Activated naive CD8-positive, alpha-beta T cell treated with anti-CD3 and anti-CD28 coated beads, Interleukin-2, amount 10 ng/mL, durations not matched to agents 7 days and 5 days (primary cell): Measurements from ENCODE around the gene TFDP1. TPM values are rescaled to one million over a fixed set of nuclear protein-coding genes. Genes with fewer than 3 reads are reported as not detected.
"Not testable (repeated sequence)": the region's sequence is repeated elsewhere in the genome, so short reads cannot be mapped to it uniquely, and the experiment has no call there.

Experiments
- ATAC-seq: fragments of 150-1000 bp; cut with Tn5 transposase; one replicate; pipeline ENCODE4 v1.10.0; 2021; ENCODE audit warnings: low read depth, moderate library complexity
- POLR2A ChIA-PET: fragments of 350-600 bp; sonication (Branson Sonifier 250); formaldehyde crosslinking; loops from one replicate; lab custom pipeline; 2021; ENCODE audit warnings: antibody characterized with exemption; lab: Charles Lee
- DNase-seq: peaks from one replicate; pipeline ENCODE4 v3.0.0; 2021
- H3K27ac Mint-ChIP-seq: one replicate; pipeline ENCODE4 v1.8.0; 2022; ENCODE audit warnings: mild to moderate bottlenecking, mixed read lengths
- H3K27me3 Mint-ChIP-seq: one replicate; pipeline ENCODE4 v1.8.0; 2022; ENCODE audit warnings: mild to moderate bottlenecking, moderate library complexity, mixed read lengths
- H3K36me3 Mint-ChIP-seq: one replicate; pipeline ENCODE4 v1.8.0; 2021; ENCODE audit warnings: mild to moderate bottlenecking, mixed read lengths
- H3K4me1 Mint-ChIP-seq: one replicate; pipeline ENCODE4 v1.8.0; 2021; ENCODE audit warnings: mixed read lengths
- H3K4me3 Mint-ChIP-seq: one replicate; pipeline ENCODE4 v1.8.0; 2022; ENCODE audit warnings: mild to moderate bottlenecking, moderate library complexity, mixed read lengths
- H3K9me3 Mint-ChIP-seq: one replicate; pipeline ENCODE4 v1.8.0; 2021; ENCODE audit warnings: mixed read lengths
- total RNA-seq, 2 experiments: library from RNA; stranded (reverse); gene quantifications; one replicate each; pipeline ENCODE4 v1.2.3, GENCODE V29; 2021

Gene TFDP1
- total RNA-seq, 2 experiments from 2014 or later = 103 to 117 TPM

- H3K4me1 Mint-ChIP-seq = no peaks in the 10 kb centered on the region
- no peak for ATAC-seq
- H3K27me3 Mint-ChIP-seq = no peaks in the 10 kb centered on the region
- peaks cover 23% of the 10 kb centered on the region for H3K36me3 Mint-ChIP-seq
- no peak overlapping the region for H3K4me3 Mint-ChIP-seq
- no peak for DNase-seq
- no peaks in the 10 kb centered on the region for H3K9me3 Mint-ChIP-seq
- H3K27ac Mint-ChIP-seq = no peak overlapping the region
- POLR2A ChIA-PET = no interaction called here
Observed at GRCh38 chr13:113624235-113624587, 39.7 kb downstream of the TFDP1 start.

- H3K36me3 Mint-ChIP-seq = peaks cover 23% of the 10 kb centered on the region
Observed at GRCh38 chr13:113624640-113625304, 40.2 kb downstream of the TFDP1 start.

GRCh38 chr13:113625965-113626721 lies 41.6 kb downstream of the TFDP1 start:
- ATAC-seq (no peak), DNase-seq (no peak)
- no peak overlapping the region for H3K4me3 Mint-ChIP-seq
- H3K9me3 Mint-ChIP-seq = no peaks in the 10 kb centered on the region
- POLR2A ChIA-PET = no interaction called here
- H3K36me3 Mint-ChIP-seq = peaks cover 23% of the 10 kb centered on the region
- H3K27me3 Mint-ChIP-seq = no peaks in the 10 kb centered on the region
- no peaks in the 10 kb centered on the region for H3K4me1 Mint-ChIP-seq
- H3K27ac Mint-ChIP-seq = no peak overlapping the region

More at GRCh38 chr13:113624640-113625304, 40.2 kb downstream of the TFDP1 start:
- H3K27ac Mint-ChIP-seq, POLR2A ChIA-PET, H3K27me3 Mint-ChIP-seq, H3K9me3 Mint-ChIP-seq, DNase-seq, H3K4me3 Mint-ChIP-seq, H3K4me1 Mint-ChIP-seq, ATAC-seq: not testable (repeated sequence)

- DNase-seq (no peak), ATAC-seq (no peak)
- Mint-ChIP-seq H3K27ac (no peak overlapping the region), H3K27me3 (no peaks in the 10 kb centered on the region), H3K36me3 (peaks cover 25% of the 10 kb centered on the region), H3K4me3 (no peak overlapping the region), H3K9me3 (no peaks in the 10 kb centered on the region), H3K4me1 (no peaks in the 10 kb centered on the region)
- POLR2A ChIA-PET = no interaction called here
Observed at GRCh38 chr13:113627136-113627535, 42.6 kb downstream of the TFDP1 start.

- Mint-ChIP-seq H3K36me3 (peaks cover 20% of the 10 kb centered on the region), H3K4me3 (no peak overlapping the region), H3K27me3 (no peaks in the 10 kb centered on the region), H3K27ac (no peak overlapping the region), H3K9me3 (no peaks in the 10 kb centered on the region), H3K4me1 (no peaks in the 10 kb centered on the region)
- POLR2A ChIA-PET = no interaction called here
- no peak for DNase-seq
- ATAC-seq = no peak
Observed at GRCh38 chr13:113628291-113629270, 44.0 kb downstream of the TFDP1 start.

- no peak overlapping the region for H3K27ac Mint-ChIP-seq
- no peaks in the 10 kb centered on the region for H3K9me3 Mint-ChIP-seq
- peaks cover 6% of the 10 kb centered on the region for H3K4me1 Mint-ChIP-seq
- no peaks in the 10 kb centered on the region for H3K27me3 Mint-ChIP-seq
- H3K4me3 Mint-ChIP-seq = no peak overlapping the region
- ATAC-seq (no peak), DNase-seq (no peak)
- H3K36me3 Mint-ChIP-seq = peaks cover 20% of the 10 kb centered on the region
- POLR2A ChIA-PET = no interaction called here
Observed at GRCh38 chr13:113629866-113630265, 45.3 kb downstream of the TFDP1 start.

GRCh38 chr13:113630296-113630695 lies 45.7 kb downstream of the TFDP1 start:
- ATAC-seq = no peak
- no peaks in the 10 kb centered on the region for H3K27me3 Mint-ChIP-seq
- DNase-seq = no peak
- H3K4me1 Mint-ChIP-seq = peaks cover 6% of the 10 kb centered on the region
- H3K9me3 Mint-ChIP-seq = no peaks in the 10 kb centered on the region
- H3K27ac Mint-ChIP-seq = no peak overlapping the region
- POLR2A ChIA-PET = no interaction called here
- no peak overlapping the region for H3K4me3 Mint-ChIP-seq
- H3K36me3 Mint-ChIP-seq = peaks cover 20% of the 10 kb centered on the region

GRCh38 chr13:113630804-113631203 lies 46.3 kb downstream of the TFDP1 start:
- ATAC-seq = no peak
- POLR2A ChIA-PET = no interaction called here
- H3K4me1 Mint-ChIP-seq = peaks cover 6% of the 10 kb centered on the region
- DNase-seq = no peak
- H3K36me3 Mint-ChIP-seq = peaks cover 20% of the 10 kb centered on the region
- no peaks in the 10 kb centered on the region for H3K27me3 Mint-ChIP-seq
- H3K27ac Mint-ChIP-seq = no peak overlapping the region
- H3K9me3 Mint-ChIP-seq = no peaks in the 10 kb centered on the region
- no peak overlapping the region for H3K4me3 Mint-ChIP-seq

GRCh38 chr13:113631341-113632095 lies 47.0 kb downstream of the TFDP1 start:
- POLR2A ChIA-PET = no interaction called here
- Mint-ChIP-seq H3K4me3 (no peak overlapping the region), H3K9me3 (no peaks in the 10 kb centered on the region), H3K4me1 (peaks cover 6% of the 10 kb centered on the region), H3K27me3 (no peaks in the 10 kb centered on the region), H3K27ac (peak overlapping the region; percentile 60), H3K36me3 (peaks cover 21% of the 10 kb centered on the region)
- DNase-seq = no peak
- ATAC-seq = no peak

- H3K9me3 Mint-ChIP-seq = no peaks in the 10 kb centered on the region
- POLR2A ChIA-PET = no interaction called here
- no peak overlapping the region for H3K4me3 Mint-ChIP-seq
- H3K36me3 Mint-ChIP-seq = peaks cover 24% of the 10 kb centered on the region
- ATAC-seq = no peak
- no peak overlapping the region for H3K27ac Mint-ChIP-seq
- H3K4me1 Mint-ChIP-seq = peaks cover 6% of the 10 kb centered on the region
- no peaks in the 10 kb centered on the region for H3K27me3 Mint-ChIP-seq
- DNase-seq = no peak
Observed at GRCh38 chr13:113632706-113633484, 48.3 kb downstream of the TFDP1 start.

- Mint-ChIP-seq H3K27ac (no peak overlapping the region), H3K9me3 (no peaks in the 10 kb centered on the region), H3K36me3 (peaks cover 26% of the 10 kb centered on the region), H3K4me1 (peaks cover 6% of the 10 kb centered on the region), H3K27me3 (no peaks in the 10 kb centered on the region), H3K4me3 (no peak overlapping the region)
- POLR2A ChIA-PET = no interaction called here
- ATAC-seq = no peak
- DNase-seq = no peak
Observed at GRCh38 chr13:113633485-113633873, 48.9 kb downstream of the TFDP1 start.

- Mint-ChIP-seq H3K36me3 (peaks cover 31% of the 10 kb centered on the region), H3K4me3 (no peak overlapping the region), H3K27ac (peak overlapping the region; percentile 39), H3K27me3 (no peaks in the 10 kb centered on the region), H3K9me3 (no peaks in the 10 kb centered on the region), H3K4me1 (peaks cover 6% of the 10 kb centered on the region)
- DNase-seq (no peak), ATAC-seq (peak; percentile 67)
- POLR2A ChIA-PET = no interaction called here
Observed at GRCh38 chr13:113634279-113635047, 49.9 kb downstream of the TFDP1 start.
